Lung (tissue), 12 donors: ENCODE data around the gene UNC13B. TPM values are rescaled to one million over a fixed set of nuclear protein-coding genes. Genes with fewer than 3 reads are reported as not detected.

Experiments used
- ATAC-seq: fragments of 200-7000 bp; cut with Tn5 transposase; one replicate; pipeline ENCODE4 v1.9.1; 2020; ENCODE audit warnings: moderate number of reproducible peaks; ENCODE audit not compliant: insufficient read depth, low FRiP score
- DNase-seq, 3 donors: peaks; one replicate each; pipeline ENCODE4 v3.0.0-alpha.2; 2013 to 2017
- H3K27ac ChIP-seq, 2 donors: one replicate each; pipeline ENCODE4 v1.5.1; 2013; ENCODE audit warnings: mild to moderate bottlenecking in 2 of 2, moderate library complexity in 2 of 2, control low read depth in 1 of 2, inconsistent platforms in 1 of 2, low read depth in 1 of 2, low read length in 1 of 2
- H3K27me3 ChIP-seq, 3 donors: one replicate each; pipeline ENCODE4 v1.5.1; 2013; ENCODE audit warnings: low read length in 2 of 3; ENCODE audit not compliant: control insufficient read depth in 3 of 3, insufficient read depth in 3 of 3
- H3K36me3 ChIP-seq, 4 donors: one replicate each; pipeline ENCODE4 v1.5.1; 2013; ENCODE audit warnings: low read length in 4 of 4, mild to moderate bottlenecking in 1 of 4, moderate library complexity in 1 of 4; ENCODE audit not compliant: control insufficient read depth in 4 of 4, insufficient read depth in 4 of 4
- H3K4me1 ChIP-seq, 5 donors: one replicate each; pipeline ENCODE4 v1.5.1; 2013; ENCODE audit warnings: low read length in 5 of 5, mild to moderate bottlenecking in 2 of 5, moderate library complexity in 1 of 5; ENCODE audit not compliant: control insufficient read depth in 5 of 5, insufficient read depth in 5 of 5
- H3K4me3 ChIP-seq: one replicate; pipeline ENCODE4 v1.5.1; 2013; ENCODE audit warnings: mild to moderate bottlenecking, control low read depth, moderate library complexity
- H3K9ac ChIP-seq, 2 donors: one replicate each; pipeline ENCODE4 v1.5.1; 2013; ENCODE audit warnings: low read length in 2 of 2, control low read depth in 1 of 2; ENCODE audit not compliant: insufficient read depth in 1 of 2
- H3K9me3 ChIP-seq, 4 donors: one replicate each; pipeline ENCODE4 v1.5.1; 2013; ENCODE audit warnings: low read length in 3 of 4, mild to moderate bottlenecking in 1 of 4, moderate library complexity in 1 of 4; ENCODE audit not compliant: control insufficient read depth in 4 of 4, insufficient read depth in 3 of 4
- CTCF ChIP-seq: IDR thresholded peaks from 2 replicates; pipeline ENCODE4 v1.5.1; 2012; ENCODE audit warnings: mild to moderate bottlenecking; ENCODE audit errors: control extremely low read depth, extremely low read depth
- WGBS, 2 donors: extraction: QIAGEN DNeasy Blood & Tissue Kit; methylation state at CpG; one replicate each; pipeline ENCODE4 v1.1.7; 2013; 5-methylcytosine and 5-hydroxymethylcytosine counted together
- polyA plus RNA-seq, 2 donors: library from polyadenylated mRNA; stranded (reverse); fragments of 200-250 nt; gene quantifications; one replicate each; pipeline ENCODE4 v1.2.1, GENCODE V29; 2013
- total RNA-seq, 2 donors: library from RNA; depleted of rRNA in 1 of 2; stranded (reverse); fragments of >200 nt in 1 of 2; gene quantifications; one replicate each; pipeline ENCODE4 v1.2.1, GENCODE V29; 2014 to 2021
- donor health status: control.
- donor health status: control.
- donor health status: Bipolar disorder and iron deficiency.
- donor health status: healthy.
- donor health status: DM: yes; HTN: yes; CAD: no.

Gene UNC13B
- total and polyA plus RNA-seq, 4 donors: 25.8 to 102 (median 64.4) TPM

DNA sequence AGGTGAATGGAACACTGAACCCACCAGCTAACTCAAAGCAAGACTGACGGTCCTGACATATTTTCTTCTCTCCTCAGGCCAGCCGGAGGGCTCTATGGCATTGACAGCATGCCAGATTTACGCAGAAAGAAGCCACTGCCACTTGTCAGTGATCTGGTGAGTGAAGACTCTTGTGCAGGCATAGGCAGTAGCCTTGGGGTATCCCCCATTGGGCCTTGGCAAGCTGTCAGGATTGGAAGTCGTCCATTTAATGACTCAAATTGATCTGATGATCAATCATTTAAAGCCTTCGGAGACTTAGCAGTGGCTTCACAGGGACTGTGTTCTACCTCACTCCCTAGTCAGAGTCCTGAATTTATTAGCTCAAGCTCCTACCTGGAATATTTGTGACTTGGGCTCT, 208.4 kb downstream of the UNC13B start:
- Histone ChIP-seq H3K27ac (no peak overlapping the region), H3K9ac (no peak overlapping the region), H3K4me3 (no peak overlapping the region), H3K27me3 (no peaks in the 10 kb centered on the region), H3K36me3 (peaks cover 0 to 25% (median 0%) of the 10 kb centered on the region in 4 donors), H3K4me1 (peaks cover 0 to 8% (median 0%) of the 10 kb centered on the region in 5 donors), H3K9me3 (no peaks in the 10 kb centered on the region)
- no peak for DNase-seq
- ATAC-seq: no peak
- no peak for TF ChIP-seq CTCF
- 93 to 96% methylated on average over 5 of the region's 5 CpGs for WGBS, 2 donors

- Histone ChIP-seq H3K4me1 (peaks cover 0 to 8% (median 0%) of the 10 kb centered on the region in 5 donors), H3K27me3 (no peaks in the 10 kb centered on the region), H3K27ac (no peak overlapping the region), H3K9ac (no peak overlapping the region), H3K36me3 (peaks cover 0 to 39% (median 0%) of the 10 kb centered on the region in 4 donors), H3K9me3 (no peaks in the 10 kb centered on the region), H3K4me3 (no peak overlapping the region)
- ATAC-seq: no peak
- TF ChIP-seq CTCF: no peak
- DNase-seq: no peak
These were observed 212.6 kb downstream of the UNC13B start for GRCh38 chr9:35374436-35374835.

DNA sequence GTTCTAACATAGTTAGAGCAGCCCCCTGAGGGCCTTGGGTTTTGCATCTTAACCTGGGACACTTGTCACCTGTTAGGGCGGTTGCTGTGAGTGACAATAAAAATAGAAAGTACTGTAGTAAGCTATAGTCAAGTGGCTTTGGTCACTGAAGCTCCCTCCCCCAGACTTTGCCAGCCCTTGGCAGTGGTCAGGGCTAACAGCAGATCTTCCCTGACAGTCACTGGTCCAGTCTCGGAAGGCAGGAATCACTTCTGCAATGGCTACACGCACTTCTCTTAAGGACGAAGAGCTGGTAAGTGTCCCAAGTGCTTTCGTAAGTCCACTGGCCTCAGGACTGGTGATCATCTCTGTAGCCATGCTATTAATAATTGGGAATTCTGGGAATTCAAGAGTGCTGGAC, 213.1 kb downstream of the UNC13B start:
- H3K36me3 ChIP-seq: peaks cover 0 to 34% (median 0%) of the 10 kb centered on the region in 4 donors
- H3K27ac ChIP-seq: no peak overlapping the region
- TF ChIP-seq CTCF: no peak
- no peak overlapping the region for H3K9ac ChIP-seq
- H3K4me3 ChIP-seq: no peak overlapping the region
- H3K27me3 ChIP-seq: no peaks in the 10 kb centered on the region
- H3K4me1 ChIP-seq: peaks cover 0 to 8% (median 0%) of the 10 kb centered on the region in 5 donors
- ATAC-seq (no peak), DNase-seq (no peak)
- H3K9me3 ChIP-seq: no peaks in the 10 kb centered on the region
- 92 to 95% methylated on average over 5 of the region's 5 CpGs for whole genome bisulfite sequencing, 2 donors

DNA sequence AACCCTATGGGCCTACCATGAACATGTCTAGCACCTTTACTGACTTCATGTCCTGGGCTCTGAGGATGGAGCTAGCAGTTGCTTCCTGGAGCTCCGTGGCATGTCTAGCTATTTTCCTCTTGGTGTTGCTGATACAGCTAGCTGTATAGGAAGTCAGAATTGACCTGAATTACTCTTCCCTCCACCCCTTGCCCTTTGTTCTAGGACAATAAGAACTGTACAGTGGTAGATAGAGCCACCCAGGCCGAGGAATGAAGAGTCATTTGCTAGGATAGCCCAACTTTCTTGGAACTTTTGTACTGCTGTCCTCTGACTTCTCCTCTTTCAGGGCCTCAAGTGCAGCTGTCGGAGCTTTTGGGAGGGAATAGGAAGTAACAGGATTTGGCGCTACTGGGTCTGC, 218.2 kb downstream of the UNC13B start:
- WGBS, 2 donors: 82 to 90% methylated on average over 4 of the region's 4 CpGs
- ATAC-seq (no peak), DNase-seq (no peak)
- Histone ChIP-seq H3K27ac (no peak overlapping the region), H3K4me3 (no peak overlapping the region), H3K9me3 (peaks cover 0 to 1% (median 0%) of the 10 kb centered on the region in 4 donors), H3K27me3 (no peaks in the 10 kb centered on the region), H3K9ac (no peak overlapping the region), H3K4me1 (peaks cover 0 to under 1% (median 0%) of the 10 kb centered on the region in 5 donors), H3K36me3 (peaks cover 0 to 48% (median 13%) of the 10 kb centered on the region in 4 donors)
- TF ChIP-seq CTCF: no peak
